ENCODE results near the gene OGDH.

DNA sequence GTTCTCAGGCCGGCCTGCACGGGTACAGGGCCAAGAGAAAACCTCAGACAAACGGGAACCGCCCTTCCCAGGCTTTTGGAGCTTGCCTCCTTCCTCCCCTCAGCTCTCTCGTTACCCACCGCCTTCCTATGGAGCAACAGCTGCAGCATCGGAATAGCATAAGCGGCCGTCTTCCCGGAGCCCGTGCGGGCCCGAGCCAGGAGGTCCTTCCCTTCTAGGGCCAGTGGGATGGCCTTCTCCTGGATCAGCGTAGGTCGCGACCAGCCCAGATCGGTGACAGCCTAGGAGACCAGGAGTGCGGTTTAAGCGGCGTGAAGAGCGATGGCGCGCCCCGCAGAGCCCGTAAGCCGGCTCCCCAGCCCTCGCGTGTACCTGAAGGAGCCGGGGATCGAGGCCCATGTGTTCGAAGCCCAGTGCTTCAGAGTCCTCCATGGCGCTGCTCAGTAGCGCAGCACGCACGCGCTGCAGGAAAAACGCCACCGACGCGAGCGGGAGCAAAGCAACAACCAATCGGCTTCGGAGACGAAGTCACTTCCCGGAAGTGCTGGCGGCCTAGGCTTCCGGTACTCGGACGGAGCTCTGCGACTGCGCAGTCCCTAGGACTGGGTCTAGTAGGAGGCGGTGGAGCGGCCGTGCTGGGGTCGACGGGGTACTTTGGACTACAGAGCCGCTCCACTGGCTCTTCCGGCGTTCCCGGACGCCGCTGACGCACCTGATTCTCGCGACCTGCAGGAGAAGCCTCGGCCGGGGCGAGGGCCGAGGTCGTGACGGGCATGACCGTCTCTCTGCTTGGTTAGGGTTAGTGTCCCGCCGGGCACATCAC, 32.8 kb upstream of the OGDH start, which contains the start of gene DDX56:
- peak; percentile 40 for TF ChIP-seq POLR2A (IDR thresholded peaks at IDR 0.05)
- TF ChIP-seq CTCF (IDR thresholded peaks at IDR 0.05), result no peak

Data from testis (tissue), 2 donors.